Keratinocyte (primary cell): ENCODE measurements around the gene ENKD1. TPM values are rescaled to one million over a fixed set of nuclear protein-coding genes. Genes with fewer than 3 reads are reported as not detected.

Source experiments
- DNase-seq: peaks from one replicate; pipeline ENCODE4 v3.0.0-alpha.2; 2011; ENCODE audit warnings: low read depth, missing footprints, low spot score
- FAIRE-seq: peaks from 2 replicates; lab custom pipeline; 2011; peaks lifted over from hg19 to GRCh38; lab: Jason Lieb, UNC
- H2AFZ ChIP-seq: 2 replicates; pipeline ENCODE4 v1.6.0; 2012; ENCODE audit warnings: low read length, control low read depth, inconsistent platforms; ENCODE audit not compliant: control insufficient read depth
- H3K27ac ChIP-seq: 2 replicates; pipeline ENCODE4 v1.5.1; 2011; ENCODE audit warnings: low read length; ENCODE audit not compliant: control insufficient read depth, insufficient read depth
- H3K27me3 ChIP-seq: 3 replicates; pipeline ENCODE4 v1.6.0; 2011; ENCODE audit warnings: low read length; ENCODE audit not compliant: control insufficient read depth, insufficient read depth; ENCODE audit errors: extremely low read depth
- H3K36me3 ChIP-seq, 2 experiments: 2 replicates in 1 of 2; 3 replicates in 1 of 2; pipeline ENCODE4 v1.5.1; 2011; ENCODE audit warnings: low read length in 2 of 2, mild to moderate bottlenecking in 1 of 2; ENCODE audit not compliant: control insufficient read depth in 2 of 2, insufficient read depth in 2 of 2; ENCODE audit errors: extremely low read depth in 1 of 2
- H3K4me1 ChIP-seq: 3 replicates; pipeline ENCODE4 v1.5.1; 2011; ENCODE audit warnings: low read length; ENCODE audit not compliant: control insufficient read depth, insufficient read depth; ENCODE audit errors: extremely low read depth
- H3K4me2 ChIP-seq: 3 replicates; pipeline ENCODE4 v1.6.0; 2011; ENCODE audit warnings: low read depth, low read length; ENCODE audit not compliant: control insufficient read depth, insufficient read depth; ENCODE audit errors: extremely low read depth
- H3K4me3 ChIP-seq, 3 experiments: fragments of 200-600 bp in 1 of 3; sonication (generic) in 1 of 3; 2 replicates in 2 of 3; 3 replicates in 1 of 3; pipeline ENCODE4 v1.5.1; 2011 to 2016; ENCODE audit warnings: low read length in 3 of 3, mild to moderate bottlenecking in 3 of 3, control low read depth in 2 of 3, inconsistent platforms in 1 of 3, low read depth in 1 of 3, mixed read lengths in 1 of 3, mixed run types in 1 of 3, moderate library complexity in 1 of 3; ENCODE audit not compliant: control insufficient read depth in 2 of 3, insufficient read depth in 2 of 3; ENCODE audit errors: extremely low read depth in 1 of 3
- H3K79me2 ChIP-seq: 2 replicates; pipeline ENCODE4 v1.6.0; 2012; ENCODE audit warnings: low read length; ENCODE audit not compliant: control insufficient read depth, insufficient read depth
- H3K9ac ChIP-seq: 3 replicates; pipeline ENCODE4 v1.6.0; 2011; ENCODE audit warnings: low read length; ENCODE audit not compliant: control insufficient read depth, insufficient read depth; ENCODE audit errors: extremely low read depth
- H3K9me1 ChIP-seq: 3 replicates; pipeline ENCODE4 v1.6.0; 2011; ENCODE audit warnings: low read length; ENCODE audit not compliant: control insufficient read depth, insufficient read depth; ENCODE audit errors: extremely low read depth
- H3K9me3 ChIP-seq: 2 replicates; pipeline ENCODE4 v1.5.1; 2012; ENCODE audit warnings: low read depth, low read length; ENCODE audit not compliant: control insufficient read depth
- H4K20me1 ChIP-seq: 3 replicates; pipeline ENCODE4 v1.6.0; 2011; ENCODE audit warnings: low read length; ENCODE audit not compliant: control insufficient read depth, insufficient read depth; ENCODE audit errors: extremely low read depth
- CTCF ChIP-seq, 3 experiments: IDR thresholded peaks in 1 of 3; conservative IDR thresholded peaks in 1 of 3; optimal IDR thresholded peaks in 1 of 3; 2 replicates in 2 of 3; 3 replicates in 1 of 3; pipeline versions ENCODE3 to v1.5.1; 2011; ENCODE audit warnings: low read length in 3 of 3, mild to moderate bottlenecking in 3 of 3, moderate library complexity in 2 of 3, control low read depth in 1 of 3, inconsistent platforms in 1 of 3; ENCODE audit not compliant: insufficient read depth in 2 of 3; ENCODE audit errors: extremely low read depth in 1 of 3
- EZH2 ChIP-seq: IDR thresholded peaks from one replicate; pipeline ENCODE4 v1.6.1; 2012; ENCODE audit warnings: inconsistent platforms, mild to moderate bottlenecking, low read length, moderate library complexity
- dilution Hi-C: fragments of 300-500 bp; cut with MboI; formaldehyde crosslinking; loops from one replicate; pipeline ENCODE4 v1.7.0; 2020; ENCODE audit warnings: low sequenced_read_pairs; ENCODE audit not compliant: extremely low pct_ligation_motif_present
- polyA plus RNA-seq, 5 experiments: library from polyadenylated mRNA; depleted of rRNA in 3 of 5; stranded (reverse) in 3 of 5; stranded (forward) in 1 of 5; unstranded in 1 of 5; fragments of >200 nt; gene quantifications; 1 replicate in 1 of 5; 2 replicates in 3 of 5; 3 replicates in 1 of 5; pipeline versions ENCODE4 v1.2.1 to v1.2.3, GENCODE V29; 2011 to 2012; ENCODE audit warnings: missing spikeins in 2 of 5, low read depth in 1 of 5, low replicate concordance in 1 of 5

The ENKD1 gene
- polyA plus RNA-seq, 1 donor (not counting 4 experiments of a cell fraction or from before 2014, with no cell fraction given) = 4.4 TPM

DNA sequence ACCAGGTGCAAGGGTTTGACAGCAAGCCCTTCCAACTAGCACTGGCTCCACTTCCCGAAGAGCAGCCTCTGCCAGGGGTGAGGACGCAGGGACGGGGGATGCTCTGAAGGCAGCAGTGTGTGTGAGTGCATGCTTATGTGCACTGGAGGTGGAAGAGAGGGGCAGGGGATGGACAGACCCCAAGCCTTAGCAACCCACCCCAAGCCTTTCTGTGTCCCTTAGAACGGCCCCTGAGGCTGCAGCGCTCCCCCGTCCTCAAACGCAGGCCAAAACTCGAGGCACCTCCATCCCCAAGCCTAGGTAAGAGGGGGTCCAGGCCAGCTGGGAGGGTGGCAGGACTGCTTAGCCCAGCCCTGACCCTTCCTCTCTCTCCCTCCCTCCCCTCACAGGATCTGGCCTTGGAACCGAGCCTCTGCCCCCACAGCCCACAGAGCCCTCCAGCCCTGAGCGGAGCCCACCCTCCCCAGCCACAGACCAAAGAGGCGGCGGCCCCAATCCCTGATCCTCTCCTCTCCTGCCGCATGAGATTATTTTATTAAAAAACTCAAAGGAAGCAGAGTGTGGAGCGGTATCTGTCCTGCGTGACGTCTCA, 9.4 kb downstream of the ENKD1 start:
- Histone ChIP-seq H3K4me1 (peaks cover 9% of the 10 kb centered on the region), H2AFZ (no peak overlapping the region), H3K4me2 (no peak overlapping the region), H3K79me2 (peaks cover 12% of the 10 kb centered on the region), H4K20me1 (no peaks in the 10 kb centered on the region), H3K9me3 (no peaks in the 10 kb centered on the region), H3K36me3 (peaks cover 0 to 4% of the 10 kb centered on the region in 2 experiments), H3K9ac (no peak overlapping the region), H3K27me3 (peaks cover 30% of the 10 kb centered on the region), H3K4me3 (no peak overlapping the region), H3K9me1 (no peaks in the 10 kb centered on the region), H3K27ac (no peak overlapping the region)
- TF ChIP-seq EZH2 (no peak), CTCF (optimal IDR thresholded peaks at IDR 0.05 in 1 of 3, IDR thresholded peaks at IDR 0.05 in 1 of 3, conservative IDR thresholded peaks at IDR 0.05 in 1 of 3; ENCODE audit: extremely low read depth in 1 of 3, insufficient read depth in 2 of 3, low read length in 3 of 3) (no peak)
- dilution Hi-C loops = no loop called here
- DNase-seq (no peak), FAIRE-seq (no peak)

DNA sequence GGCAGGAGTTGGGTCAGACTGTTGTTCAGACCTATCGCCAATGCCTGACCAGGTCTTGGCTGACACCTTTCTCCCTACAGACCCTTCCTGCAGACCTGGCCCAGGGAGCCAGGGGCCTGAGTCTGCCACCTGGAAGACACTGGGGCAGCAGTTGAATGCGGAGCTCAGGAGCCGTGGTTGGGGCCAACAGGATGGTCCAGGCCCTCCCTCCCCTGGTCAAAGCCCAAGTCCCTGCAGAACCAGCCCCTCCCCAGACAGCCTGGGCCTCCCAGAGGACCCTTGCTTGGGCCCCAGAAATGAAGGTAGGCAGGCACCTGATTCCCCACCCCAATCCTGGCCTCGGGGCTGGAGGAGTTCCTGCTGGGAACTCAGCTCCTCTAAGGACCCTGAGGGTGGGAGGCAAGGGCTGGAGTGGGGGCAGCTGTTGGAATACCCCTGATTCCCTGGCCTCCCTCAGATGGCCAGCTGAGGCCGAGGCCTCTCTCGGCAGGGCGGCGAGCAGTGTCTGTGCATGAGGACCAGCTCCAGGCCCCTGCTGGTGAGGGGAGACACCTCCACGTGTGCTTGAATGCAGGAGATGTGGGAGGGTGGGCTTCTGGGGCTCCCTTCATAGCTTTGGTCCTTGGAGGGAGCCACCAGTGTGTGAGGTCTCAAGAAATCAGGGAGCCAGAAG, 10.1 kb downstream of the ENKD1 start:
- H2AFZ ChIP-seq = no peak overlapping the region
- FAIRE-seq = no peak
- H3K9ac ChIP-seq = no peak overlapping the region
- no peaks in the 10 kb centered on the region for H3K9me1 ChIP-seq
- no peaks in the 10 kb centered on the region for H3K9me3 ChIP-seq
- no peaks in the 10 kb centered on the region for H4K20me1 ChIP-seq
- dilution Hi-C loops = no loop called here
- no peak for DNase-seq
- peaks cover 9% of the 10 kb centered on the region for H3K4me1 ChIP-seq
- H3K4me2 ChIP-seq = no peak overlapping the region
- TF ChIP-seq EZH2 (no peak), CTCF (optimal IDR thresholded peaks at IDR 0.05 in 1 of 3, IDR thresholded peaks at IDR 0.05 in 1 of 3, conservative IDR thresholded peaks at IDR 0.05 in 1 of 3; ENCODE audit: extremely low read depth in 1 of 3, insufficient read depth in 2 of 3, low read length in 3 of 3) (no peak)
- H3K79me2 ChIP-seq = peaks cover 12% of the 10 kb centered on the region
- H3K4me3 ChIP-seq = no peak overlapping the region
- no peak overlapping the region for H3K27ac ChIP-seq
- H3K36me3 ChIP-seq = peaks cover 0 to 4% of the 10 kb centered on the region in 2 experiments
- peaks cover 36% of the 10 kb centered on the region for H3K27me3 ChIP-seq
